Hepatocyte (in vitro differentiated cells): ENCODE measurements around the gene DIS3L2.

Experiments used
- CTCF ChIP-seq: fragments of 200-600 bp; sonication (generic); IDR thresholded peaks from 2 replicates; pipeline ENCODE4 v1.5.1; 2016; ENCODE audit warnings: antibody characterized with exemption, mild to moderate bottlenecking; ENCODE audit not compliant: poor library complexity
- EZH2 ChIP-seq: fragments of 200-600 bp; sonication (generic); IDR thresholded peaks from 2 replicates; pipeline ENCODE4 v1.6.1; 2016; ENCODE audit warnings: antibody characterized with exemption, mild to moderate bottlenecking, borderline replicate concordance
- EZH2phosphoT487 ChIP-seq: fragments of 200-600 bp; sonication (generic); IDR thresholded peaks from one replicate; pipeline ENCODE4 v1.6.1; 2018; ENCODE audit warnings: antibody characterized with exemption, mild to moderate bottlenecking, low read depth, moderate library complexity; ENCODE audit not compliant: unreplicated experiment, severe bottlenecking

- TF ChIP-seq EZH2 (no peak), CTCF (no peak), EZH2phosphoT487 (no peak)
These were observed 274.2 kb downstream of the DIS3L2 start for GRCh38 chr2:232235716-232236115.
